ENCODE measurements around the gene HMX1.

HMX1 gene

DNA sequence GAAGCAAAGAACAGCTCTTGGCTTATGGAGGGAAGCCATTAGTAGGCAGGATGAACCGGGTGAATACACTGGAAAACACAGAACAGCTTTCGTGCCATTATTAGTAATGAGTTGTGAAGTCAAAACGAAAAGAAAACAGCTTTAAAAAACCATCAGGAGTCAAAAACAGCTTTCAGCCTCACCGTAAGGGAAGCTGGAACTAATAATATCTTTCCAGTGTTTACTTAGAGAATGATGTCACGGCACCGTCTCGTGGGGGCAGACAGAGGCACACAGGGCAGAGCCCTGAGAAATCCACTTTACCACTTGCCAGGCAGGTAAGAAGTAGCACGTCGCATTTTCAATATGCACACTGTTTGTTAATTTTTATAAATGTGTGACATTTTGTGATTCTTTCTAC, 37.9 kb upstream of the HMX1 start:
- DNase-seq (ENCODE audit: low read depth), result no peak

DNA sequence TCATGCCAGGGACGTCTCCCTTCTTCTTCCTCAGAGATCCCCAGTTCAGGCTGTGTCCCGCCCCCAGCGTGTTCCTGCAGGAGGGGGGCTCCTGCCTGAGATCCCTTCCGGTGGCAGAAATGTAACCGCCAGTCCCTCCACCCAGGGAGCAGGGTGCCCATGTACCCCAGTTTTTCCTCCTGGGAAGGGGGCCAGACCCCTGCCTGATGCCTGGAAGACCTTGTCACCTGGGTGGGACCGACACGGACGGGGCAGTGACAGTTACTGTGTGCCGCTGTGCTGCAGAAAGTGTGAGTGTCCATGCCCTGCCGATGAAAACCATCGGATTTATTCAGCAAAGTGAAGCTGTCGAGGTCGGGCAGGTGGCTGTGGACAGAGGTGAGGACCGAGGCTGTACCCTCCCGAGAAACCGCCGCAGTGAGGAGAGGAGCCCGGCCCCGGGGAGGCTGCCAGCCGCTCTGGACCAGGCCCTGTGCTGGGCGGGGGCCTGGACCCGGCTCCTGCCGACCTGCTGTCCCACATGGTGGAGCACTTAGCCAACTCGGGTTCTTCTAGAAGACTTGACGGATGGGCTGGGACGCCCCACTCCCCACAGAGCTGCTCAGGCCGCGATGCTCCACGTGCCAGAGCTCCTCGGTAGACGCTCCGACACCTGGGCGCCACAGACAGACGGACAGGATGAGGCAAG, 36.7 kb upstream of the HMX1 start:
- DNase-seq (ENCODE audit: low read depth), result no peak

DNA sequence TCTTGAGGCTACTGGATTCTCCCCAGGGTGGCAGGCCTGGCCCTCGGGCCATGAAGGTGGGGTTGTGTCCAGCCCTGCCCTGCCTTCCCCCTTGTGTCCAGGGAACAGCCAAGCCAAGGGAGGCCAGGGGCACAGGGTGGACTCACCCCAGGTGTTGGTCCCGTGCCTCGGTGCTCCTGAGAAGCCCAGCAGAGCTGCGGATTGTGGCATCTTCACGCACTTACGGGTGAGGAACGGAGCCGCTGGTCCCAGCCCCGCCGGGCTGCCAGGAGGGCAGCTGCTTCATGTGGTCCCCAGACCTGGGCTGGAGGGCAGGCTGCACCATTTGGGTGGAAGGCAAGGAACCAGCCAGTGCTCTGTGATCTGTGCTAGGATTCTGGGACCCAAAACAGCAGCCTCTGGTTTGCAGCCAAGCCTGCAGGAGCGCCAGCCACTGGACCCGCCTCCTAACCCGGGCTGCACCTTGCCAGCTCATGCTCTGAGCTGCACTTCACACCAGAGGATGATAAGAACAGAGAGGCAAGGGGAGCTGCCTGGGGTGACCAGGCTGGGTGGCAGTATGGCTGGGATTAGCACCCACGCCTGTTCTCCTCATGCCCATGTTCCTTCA, 36.1 kb upstream of the HMX1 start:
- DNase-seq (ENCODE audit: low read depth), result no peak

DNA sequence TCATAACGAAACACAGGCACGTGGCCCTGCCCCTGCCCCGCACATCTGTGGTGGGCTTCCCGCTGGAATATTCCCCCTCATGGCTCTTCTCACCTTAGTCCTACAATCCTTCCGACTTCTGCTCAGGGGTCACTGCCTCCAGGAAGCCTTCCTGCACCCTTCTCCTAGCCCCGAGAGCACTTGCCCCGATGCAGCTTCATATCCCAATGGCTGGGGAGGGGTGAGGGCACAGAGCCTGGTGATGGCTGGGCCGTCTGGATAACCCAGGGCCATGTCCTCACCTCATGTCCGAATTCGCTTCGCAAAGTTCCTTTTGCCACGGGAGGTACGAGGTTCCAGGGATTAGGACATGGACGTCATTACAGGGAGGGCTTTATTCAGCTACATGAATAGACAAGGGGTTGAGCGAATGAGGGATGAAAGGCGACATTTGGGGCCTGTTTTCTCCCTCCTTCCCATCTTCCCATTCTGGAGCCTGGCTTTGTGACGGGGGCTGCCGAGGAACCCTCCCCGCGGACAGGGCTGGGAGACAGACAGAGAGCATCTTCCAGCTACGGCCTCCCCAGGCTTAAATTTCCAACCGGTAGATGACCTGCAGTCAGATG, 35.5 kb upstream of the HMX1 start:
- no peak for DNase-seq (ENCODE audit: low read depth)

DNA sequence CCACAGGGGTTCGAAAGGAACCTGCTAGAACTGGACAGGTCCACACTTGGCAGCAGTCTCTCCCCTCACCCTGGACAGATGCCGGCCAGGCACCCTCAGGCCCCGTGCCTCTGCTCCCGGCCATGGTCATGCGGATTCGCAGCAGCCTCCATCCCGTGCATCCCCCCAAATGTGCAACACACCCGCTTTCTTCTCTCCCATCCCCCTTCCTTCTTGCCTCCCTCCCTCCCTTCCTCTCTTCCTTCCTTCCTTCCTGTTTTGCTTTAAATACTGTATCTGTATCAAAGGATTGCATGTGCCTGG, 35.0 kb upstream of the HMX1 start:
- DNase-seq (ENCODE audit: low read depth), result no peak

DNA sequence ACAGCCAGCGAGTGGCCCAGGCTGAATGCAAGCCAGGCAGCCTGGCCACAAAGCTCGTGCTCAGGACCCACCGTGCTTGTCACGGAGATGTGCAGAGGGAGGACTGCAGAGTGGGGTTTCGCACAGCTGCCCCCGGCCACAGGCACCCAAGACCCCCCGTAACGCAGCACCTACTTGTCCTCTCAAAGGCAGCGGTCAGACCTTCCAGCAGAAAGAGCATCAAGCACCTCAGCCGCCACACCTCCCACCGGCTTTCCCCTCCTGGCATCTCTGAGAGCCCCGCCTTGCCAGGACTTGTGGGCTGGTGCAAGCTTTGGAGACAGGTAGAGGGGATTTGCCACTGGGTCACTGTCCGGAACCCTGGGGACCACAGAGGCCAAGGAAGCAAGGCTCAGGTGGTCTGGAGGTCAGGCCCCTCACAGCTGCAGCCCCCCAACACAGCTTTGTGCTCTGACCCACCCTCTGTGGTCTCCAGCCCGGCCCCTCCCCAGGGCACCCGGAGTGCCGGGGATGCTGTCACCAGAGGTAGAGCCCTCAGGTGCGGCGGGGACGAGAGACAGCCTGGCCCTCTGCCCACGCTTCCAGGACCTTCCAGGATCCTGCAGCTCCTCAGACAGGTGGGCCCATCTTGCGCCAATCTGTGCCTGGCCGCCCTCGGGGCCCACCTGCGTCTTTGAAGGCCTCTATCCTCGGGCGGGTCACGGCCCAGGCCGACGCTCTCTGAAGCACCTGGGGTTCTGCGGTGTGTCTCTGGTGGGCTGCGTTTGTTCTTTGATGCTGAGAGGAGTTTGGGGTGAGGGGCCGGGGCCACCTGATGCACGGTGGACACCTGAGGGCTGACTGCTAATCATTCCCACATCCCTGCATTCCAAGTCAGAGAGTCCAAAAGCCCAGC, 34.4 kb upstream of the HMX1 start:
- no peak for DNase-seq (ENCODE audit: low read depth)

DNA sequence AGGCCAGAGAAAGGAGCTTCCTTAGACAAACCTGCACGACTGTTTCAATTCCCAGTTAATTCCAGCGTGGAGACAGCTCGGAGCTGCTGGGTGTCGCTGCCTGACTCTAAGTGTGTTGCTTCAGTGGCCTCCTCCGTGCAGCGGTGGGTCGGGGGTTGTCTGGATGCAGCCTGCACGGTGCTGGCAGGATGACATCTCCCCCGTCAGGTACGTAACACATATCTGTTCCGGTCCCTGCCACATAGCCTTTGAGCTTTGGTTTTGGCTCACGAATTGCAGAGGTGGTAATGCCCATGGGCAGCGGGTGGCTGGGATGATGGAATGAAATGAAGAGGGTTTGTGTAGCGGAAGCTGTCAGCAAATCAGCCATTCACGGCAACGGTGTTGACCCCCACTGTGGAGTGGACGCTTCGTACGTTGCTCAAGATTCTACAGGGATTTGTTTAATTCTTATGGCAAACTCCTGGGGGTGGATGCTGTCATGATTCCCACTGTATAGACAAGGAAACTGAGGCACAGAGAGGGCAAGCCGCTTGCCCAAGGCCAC, 33.7 kb upstream of the HMX1 start:
- no peak for DNase-seq (ENCODE audit: low read depth)

DNA sequence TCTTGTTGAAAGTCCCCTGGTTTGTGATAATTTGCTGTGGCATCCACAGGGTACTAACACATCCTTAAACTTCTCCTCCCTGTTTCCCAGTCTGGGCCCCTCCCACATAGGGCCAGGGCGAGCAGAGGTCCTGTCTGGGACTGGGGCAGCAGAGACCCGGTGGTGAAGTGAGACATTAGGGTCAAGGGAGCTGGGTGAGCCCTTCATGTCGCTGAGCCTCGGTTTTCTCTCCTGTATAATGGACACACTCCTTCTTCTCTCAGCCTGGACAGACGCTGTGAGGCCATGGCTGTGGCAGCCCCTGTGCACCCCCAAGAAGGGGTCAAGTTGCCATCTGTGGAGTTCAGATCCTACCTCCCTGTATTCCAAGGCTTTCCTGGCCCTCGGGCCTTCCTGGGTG, 33.0 kb upstream of the HMX1 start:
- no peak for DNase-seq (ENCODE audit: low read depth)

DNA sequence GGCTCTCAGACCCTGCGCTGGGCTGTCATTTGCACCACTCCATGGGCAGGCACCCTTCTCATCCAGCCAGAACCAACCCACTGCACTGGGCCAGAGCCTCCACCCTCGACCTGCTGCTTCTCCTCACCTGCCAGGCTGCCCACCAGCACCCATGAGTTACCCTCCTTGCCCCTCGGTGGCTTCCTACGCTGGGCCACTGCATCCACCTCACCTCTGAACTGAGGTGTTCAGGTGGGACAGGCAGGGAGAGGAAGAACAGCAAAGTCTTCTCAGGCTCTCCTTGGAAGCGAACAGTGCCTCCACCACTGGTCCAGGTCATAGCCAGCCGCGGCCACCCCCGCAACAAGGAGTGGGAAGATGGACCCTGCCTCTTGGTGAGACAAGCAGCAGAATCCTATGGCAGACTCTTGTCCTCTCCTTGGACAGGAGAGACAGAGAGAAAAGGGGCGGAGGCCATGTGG, 32.4 kb upstream of the HMX1 start:
- DNase-seq (ENCODE audit: low read depth), result no peak

DNA sequence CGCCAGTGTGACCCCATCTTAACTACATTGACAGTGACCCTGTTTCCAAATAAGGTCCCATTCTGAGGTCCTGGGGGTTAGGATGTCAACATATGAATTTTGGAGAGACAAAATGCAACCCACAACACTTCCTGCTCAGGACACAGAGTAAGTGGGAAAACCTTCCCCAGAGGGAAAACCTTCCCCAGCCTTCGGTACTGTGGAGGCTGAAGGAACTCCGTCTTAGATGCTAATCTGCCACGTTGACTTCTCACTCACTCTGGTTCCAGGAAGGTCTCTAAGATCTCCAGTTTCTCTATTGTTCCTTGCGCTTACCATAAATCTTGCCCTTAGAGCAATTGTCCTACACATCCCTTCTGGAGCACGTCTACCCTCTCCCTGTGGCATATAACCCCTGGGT, 29.7 kb upstream of the HMX1 start:
- DNase-seq (ENCODE audit: low read depth), result no peak

DNA sequence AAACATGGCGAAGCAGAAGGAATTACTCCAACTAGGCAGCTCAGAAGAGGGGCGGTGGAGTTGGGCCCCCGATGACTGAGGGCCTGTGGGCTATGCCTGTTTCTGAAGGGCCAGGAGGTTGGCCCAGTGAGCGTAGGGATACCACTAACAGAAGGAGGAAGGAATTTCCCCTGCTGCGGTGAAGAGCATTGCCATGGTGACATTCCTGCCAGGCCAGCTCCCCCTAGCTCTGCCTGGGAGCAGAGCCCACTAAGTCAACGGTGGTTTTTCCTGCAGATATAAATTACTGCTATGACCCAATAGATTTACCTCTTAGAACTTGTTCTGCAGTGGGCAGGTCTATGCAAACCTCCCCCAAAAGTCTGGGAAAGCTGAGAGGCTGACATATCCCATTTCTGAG, 28.9 kb upstream of the HMX1 start:
- no peak for DNase-seq (ENCODE audit: low read depth)

DNA sequence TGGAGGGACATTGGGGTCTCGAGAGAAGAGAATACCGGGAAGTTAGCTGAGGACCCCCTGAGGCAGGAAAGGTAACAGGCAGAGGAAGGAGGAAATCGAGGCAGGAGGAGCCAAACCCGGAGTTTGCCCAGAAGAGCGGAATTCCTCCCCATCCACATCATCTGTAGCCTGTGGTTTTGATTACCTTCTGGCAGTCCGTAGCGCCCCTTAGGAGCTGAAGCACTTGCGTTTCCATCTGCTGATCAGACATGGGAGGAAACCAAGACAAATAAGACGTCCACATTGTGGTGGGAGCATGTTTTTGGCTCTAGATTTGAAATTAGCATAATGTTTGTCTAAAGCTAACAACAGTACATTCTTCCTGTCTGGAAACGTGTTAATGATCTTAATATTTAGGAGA, 26.8 kb upstream of the HMX1 start:
- DNase-seq (ENCODE audit: low read depth), result no peak

DNA sequence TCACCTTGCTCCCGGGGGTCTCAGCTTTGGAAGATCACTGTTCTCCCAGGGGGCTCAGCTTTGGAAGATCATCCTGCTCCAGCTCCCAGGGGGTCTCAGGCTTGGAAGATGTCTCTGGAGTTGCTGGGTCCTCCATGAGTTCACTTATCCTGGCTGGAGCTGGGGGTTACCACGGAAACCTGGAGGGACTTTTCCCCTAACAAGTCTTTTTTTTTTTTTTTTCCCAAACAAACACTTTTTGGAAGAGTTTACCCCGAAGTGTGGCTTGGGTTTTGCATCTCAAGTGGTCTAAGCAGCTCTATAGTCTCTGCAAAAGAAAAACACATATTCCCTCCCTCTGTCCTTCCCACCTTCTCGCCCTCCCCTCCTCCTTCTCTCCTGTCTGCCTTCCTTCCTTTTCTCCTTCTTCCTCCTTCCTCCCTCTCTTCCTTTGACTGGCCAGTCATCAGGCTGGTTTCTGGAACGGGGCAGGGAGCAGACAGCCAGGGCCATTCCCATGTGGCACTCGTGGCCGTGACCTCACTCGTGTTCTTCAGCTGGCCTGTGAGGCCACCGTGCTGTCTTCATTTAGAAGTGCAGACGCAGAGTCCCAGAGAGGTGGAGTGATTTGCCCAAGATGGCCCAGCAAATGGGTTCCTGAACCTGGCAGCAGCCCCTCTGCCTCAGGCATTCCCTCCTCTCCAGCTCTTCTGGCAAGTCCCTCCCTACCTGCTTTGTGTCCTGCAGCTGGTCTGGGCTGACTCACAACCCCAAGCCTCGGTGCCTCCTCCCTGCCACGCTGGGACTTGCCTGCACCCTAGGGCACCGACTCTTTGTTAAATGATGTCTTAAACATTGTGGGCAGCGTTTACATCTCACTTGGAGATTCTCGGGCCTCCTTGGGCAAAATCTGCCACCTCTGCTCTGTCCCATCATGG, 25.9 kb upstream of the HMX1 start:
- no peak for DNase-seq (ENCODE audit: low read depth)

DNA sequence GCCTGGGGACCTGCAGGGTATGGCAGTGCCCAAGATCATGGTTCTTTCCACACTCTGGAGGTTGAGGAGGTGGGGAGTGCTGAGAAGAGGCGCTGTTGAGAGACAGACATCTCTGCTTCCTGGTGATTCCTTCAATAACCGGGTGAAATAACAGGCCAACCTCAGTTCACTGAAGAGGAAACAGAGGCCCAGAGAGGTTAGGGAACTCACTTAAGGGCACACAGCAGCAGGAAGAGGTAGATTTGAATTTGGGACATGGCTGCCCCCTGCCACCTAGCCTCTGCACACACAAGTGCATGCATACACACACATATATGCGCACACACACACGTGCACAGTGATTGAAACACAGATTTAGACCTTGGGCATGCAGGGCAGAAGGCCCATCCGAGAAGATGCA, 24.9 kb upstream of the HMX1 start:
- DNase-seq (ENCODE audit: low read depth), result no peak

DNA sequence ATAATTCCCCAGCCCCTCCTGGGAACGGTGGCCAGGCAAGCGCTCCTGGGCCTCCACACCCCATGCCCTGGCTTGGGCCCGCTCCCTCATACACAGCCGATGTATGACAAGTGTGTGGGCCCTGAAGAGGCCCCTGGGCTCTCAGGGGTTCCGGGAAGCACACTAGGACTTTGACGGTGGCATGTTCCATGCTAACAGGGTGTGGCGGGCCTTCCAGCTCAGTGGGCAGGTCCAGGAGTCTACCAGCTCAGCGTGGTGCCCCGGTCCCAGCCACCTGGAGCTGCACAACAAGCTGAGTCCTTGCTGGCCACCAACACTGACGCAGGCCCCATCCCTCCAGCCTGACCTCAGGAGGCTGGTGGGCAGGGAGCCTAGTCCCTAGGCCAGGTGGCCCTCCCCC, 24.4 kb upstream of the HMX1 start:
- no peak for DNase-seq (ENCODE audit: low read depth)

DNA sequence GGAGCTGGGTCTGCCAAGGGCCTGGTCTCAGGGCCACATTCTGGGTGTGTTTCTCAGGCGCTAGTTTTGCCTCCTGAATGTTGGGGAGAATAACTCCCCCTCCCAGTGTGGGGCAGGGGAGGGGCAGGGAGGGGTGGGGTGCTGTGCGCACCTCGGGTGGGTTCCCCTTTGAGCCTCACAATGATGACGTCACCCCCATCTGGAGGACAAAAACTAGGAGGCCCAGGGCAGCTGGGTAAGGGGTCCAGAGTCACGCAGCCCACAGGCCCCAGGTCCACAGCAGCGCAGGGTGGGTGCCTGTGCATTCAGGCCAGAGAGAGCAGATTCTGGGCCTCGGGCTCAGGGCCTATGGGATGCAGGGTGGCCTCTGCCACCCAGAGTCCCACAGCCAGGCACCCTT, 23.7 kb upstream of the HMX1 start:
- no peak for DNase-seq (ENCODE audit: low read depth)

DNA sequence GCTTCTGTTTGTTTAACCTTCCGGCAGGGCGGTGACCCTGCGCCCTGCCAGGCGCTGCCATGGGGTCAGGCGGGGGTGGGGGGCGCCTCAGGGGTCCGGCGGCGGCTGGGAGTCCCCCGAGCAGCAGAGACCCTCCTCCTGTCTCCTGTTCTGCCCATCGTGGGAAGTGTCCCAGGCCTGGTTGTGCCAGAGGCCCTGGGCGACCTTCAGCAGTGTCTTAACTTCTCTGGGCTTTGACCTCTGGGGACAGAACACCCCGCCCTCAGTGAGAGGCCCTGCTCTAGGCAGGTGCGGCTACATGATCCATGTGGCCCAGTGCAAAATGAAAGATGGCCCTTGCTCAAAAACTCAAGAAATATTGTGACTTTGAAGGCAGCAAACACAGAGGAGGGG, 22.8 kb upstream of the HMX1 start:
- no peak for DNase-seq (ENCODE audit: low read depth)

DNA sequence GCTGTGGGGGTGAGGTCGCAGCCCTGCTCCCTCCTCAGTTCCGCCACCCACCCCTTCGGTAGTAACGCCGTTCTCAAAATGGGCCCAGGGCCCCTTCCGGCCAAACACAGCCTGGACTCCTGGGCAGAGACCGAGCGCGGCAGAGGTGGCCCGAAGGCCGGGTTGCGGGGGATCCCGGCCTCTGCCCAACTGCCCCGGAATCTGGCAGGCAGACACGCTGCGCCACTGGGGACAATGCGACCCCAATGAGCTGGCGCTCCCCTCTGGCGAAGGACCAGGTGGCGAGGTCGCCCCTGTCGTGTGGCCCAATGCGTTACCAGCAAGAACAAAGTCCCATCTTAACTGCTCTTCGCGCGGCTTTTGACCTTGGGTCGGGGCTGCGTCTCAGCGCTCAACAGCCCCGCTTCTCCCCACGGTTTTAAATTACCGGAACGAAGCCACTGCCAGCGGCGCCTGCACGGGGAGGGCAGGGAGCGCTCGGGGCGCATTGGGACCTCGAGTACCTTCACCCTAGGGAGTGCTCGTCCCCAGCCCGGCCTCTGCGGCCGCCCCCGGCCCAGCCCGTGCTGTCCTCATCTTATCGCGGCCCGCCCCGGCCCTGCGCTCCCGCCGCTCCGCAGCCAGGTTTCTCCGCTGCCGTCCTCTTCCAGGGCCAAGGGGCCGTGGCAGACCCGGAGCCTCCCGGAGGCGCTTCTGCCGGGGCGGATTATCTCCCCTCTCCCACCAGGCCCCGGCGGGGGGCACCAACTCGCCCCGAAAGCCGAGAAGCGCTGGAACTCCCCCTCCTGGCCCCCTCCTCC, 22.2 kb upstream of the HMX1 start:
- DNase-seq (ENCODE audit: low read depth), result no peak

DNA sequence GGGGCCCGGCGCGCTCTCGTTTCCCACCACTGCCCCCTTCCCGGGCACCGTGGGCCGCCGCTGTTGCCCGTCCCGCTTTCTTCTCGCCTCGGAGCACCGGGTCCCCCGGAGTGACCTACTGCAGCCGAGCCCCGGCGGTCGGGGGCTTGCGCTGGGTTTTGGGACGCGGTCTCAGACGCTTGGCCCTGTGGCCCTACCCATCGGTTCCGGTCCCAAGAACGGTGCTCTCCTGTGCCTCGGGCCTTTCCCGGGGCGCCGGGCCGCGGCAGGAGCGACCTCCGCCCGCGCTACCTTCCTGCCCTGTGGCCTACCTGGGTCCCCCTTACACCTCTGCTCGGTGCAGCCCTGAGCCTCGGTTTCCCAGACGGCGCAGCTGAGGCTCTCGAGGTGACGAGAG, 21.6 kb upstream of the HMX1 start:
- no peak for DNase-seq (ENCODE audit: low read depth)

DNA sequence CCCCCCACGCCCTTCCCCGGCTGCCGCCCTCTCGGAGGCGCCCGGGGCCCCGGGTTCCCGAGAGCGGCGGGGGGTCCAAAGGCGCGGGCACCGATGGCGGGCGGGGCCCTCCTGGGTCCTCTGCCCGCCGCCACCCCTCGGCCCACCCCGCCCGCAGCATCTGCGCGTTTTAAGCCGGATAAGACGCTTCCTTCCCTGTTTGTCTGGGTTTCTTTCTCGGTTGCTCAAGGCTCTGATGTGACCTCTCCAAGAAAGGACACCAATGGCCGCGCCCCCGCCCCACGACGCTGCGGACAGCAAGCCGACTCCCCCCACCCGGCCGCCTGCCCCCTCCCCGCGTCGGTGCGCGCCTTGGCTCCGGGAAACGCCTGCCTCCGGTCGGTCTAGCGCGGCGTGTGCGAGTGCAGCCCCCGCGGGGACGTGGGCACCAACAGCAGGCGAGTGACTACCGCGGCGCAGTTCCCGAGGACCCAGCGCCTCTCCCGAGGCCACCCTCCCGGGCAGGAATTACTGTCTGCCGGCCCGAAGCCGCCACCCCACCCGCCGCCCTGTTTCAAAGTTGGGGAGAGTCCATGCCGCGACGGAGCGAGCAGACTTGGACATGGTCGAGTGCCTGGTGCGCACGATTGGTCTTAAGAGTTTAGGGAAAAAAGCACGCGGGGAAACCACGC, 21.1 kb upstream of the HMX1 start:
- DNase-seq (ENCODE audit: low read depth), result no peak
